Measurements from ENCODE around the gene URB1.

DNA sequence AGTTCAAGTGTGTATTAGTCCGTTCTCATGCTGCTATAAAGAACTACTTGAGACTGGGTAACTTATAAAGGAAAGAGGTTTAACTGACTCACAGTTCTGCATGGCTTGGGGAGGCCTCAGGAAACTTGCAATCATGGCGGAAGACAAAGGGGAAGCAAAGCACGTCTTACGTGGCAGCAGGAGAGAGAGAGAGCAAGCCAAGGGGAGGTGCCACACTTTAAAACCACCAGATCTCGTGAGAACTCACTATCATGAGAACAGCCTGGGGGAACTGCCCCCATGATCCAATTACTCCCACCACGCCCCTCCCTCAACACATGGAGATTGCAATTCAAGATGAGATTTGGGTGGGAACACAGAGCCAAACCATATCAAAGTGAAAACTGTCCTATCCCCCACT is 109.8 kb downstream of the URB1 start:
- TF ChIP-seq, protein P1, sequence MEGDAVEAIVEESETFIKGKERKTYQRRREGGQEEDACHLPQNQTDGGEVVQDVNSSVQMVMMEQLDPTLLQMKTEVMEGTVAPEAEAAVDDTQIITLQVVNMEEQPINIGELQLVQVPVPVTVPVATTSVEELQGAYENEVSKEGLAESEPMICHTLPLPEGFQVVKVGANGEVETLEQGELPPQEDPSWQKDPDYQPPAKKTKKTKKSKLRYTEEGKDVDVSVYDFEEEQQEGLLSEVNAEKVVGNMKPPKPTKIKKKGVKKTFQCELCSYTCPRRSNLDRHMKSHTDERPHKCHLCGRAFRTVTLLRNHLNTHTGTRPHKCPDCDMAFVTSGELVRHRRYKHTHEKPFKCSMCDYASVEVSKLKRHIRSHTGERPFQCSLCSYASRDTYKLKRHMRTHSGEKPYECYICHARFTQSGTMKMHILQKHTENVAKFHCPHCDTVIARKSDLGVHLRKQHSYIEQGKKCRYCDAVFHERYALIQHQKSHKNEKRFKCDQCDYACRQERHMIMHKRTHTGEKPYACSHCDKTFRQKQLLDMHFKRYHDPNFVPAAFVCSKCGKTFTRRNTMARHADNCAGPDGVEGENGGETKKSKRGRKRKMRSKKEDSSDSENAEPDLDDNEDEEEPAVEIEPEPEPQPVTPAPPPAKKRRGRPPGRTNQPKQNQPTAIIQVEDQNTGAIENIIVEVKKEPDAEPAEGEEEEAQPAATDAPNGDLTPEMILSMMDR (IDR thresholded peaks at IDR 0.05; ENCODE audit: insufficient read depth, low read length, poor library complexity, severe bottlenecking): no peak
- no peak for TF ChIP-seq EZH2phosphoT487 (conservative IDR thresholded peaks at IDR 0.05; ENCODE audit: low read length)
